ENCODE measurements around the gene ANXA4.
"Not testable (repeated sequence)": the region's sequence is repeated elsewhere in the genome, so short reads cannot be mapped to it uniquely, and the experiment has no call there.

The ANXA4 gene

GRCh38 chr2:69776886-69777785, 35.2 kb downstream of the ANXA4 start:
- DNase-seq (ENCODE audit: low read depth in 2 of 2): no peak

- no peak for DNase-seq (ENCODE audit: low read depth in 2 of 2)
These were observed 35.8 kb downstream of the ANXA4 start for GRCh38 chr2:69777786-69778105.

- DNase-seq (ENCODE audit: low read depth in 2 of 2): no peak
These were observed 37.5 kb downstream of the ANXA4 start for GRCh38 chr2:69779258-69780001.

GRCh38 chr2:69780921-69781320, 39.0 kb downstream of the ANXA4 start:
- no peak for DNase-seq (ENCODE audit: low read depth in 2 of 2)

- DNase-seq (ENCODE audit: low read depth in 2 of 2): no peak
These were observed 39.7 kb downstream of the ANXA4 start for GRCh38 chr2:69781321-69782248.

- no peak for DNase-seq (ENCODE audit: low read depth in 2 of 2)
These were observed 42.3 kb downstream of the ANXA4 start for GRCh38 chr2:69784228-69784627.

- no peak for DNase-seq (ENCODE audit: low read depth in 2 of 2)
These were observed 43.4 kb downstream of the ANXA4 start for GRCh38 chr2:69785358-69785757.

GRCh38 chr2:69786052-69786560, 44.2 kb downstream of the ANXA4 start:
- DNase-seq (ENCODE audit: low read depth in 2 of 2): no peak

GRCh38 chr2:69789175-69789721, 47.3 kb downstream of the ANXA4 start:
- DNase-seq (ENCODE audit: low read depth in 2 of 2): no peak

- no peak for DNase-seq (ENCODE audit: low read depth in 2 of 2)
These were observed 48.1 kb downstream of the ANXA4 start for GRCh38 chr2:69789772-69790600.

- no peak for DNase-seq (ENCODE audit: low read depth in 2 of 2)
These were observed 48.6 kb downstream of the ANXA4 start for GRCh38 chr2:69790601-69790959.

- no peak for DNase-seq (ENCODE audit: low read depth in 2 of 2)
These were observed 49.1 kb downstream of the ANXA4 start for GRCh38 chr2:69791045-69791444.

GRCh38 chr2:69796174-69796573, 54.2 kb downstream of the ANXA4 start:
- no peak for DNase-seq (ENCODE audit: low read depth in 2 of 2)

GRCh38 chr2:69797235-69797634, 55.3 kb downstream of the ANXA4 start:
- no peak for DNase-seq (ENCODE audit: low read depth in 2 of 2)

- no peak for DNase-seq (ENCODE audit: low read depth in 2 of 2)
These were observed 55.9 kb downstream of the ANXA4 start for GRCh38 chr2:69797836-69798289.

GRCh38 chr2:69798290-69798908, 56.5 kb downstream of the ANXA4 start:
- no peak for DNase-seq (ENCODE audit: low read depth in 2 of 2)

GRCh38 chr2:69798909-69799526, 57.1 kb downstream of the ANXA4 start:
- DNase-seq (ENCODE audit: low read depth in 2 of 2): no peak

GRCh38 chr2:69801745-69802290, 59.9 kb downstream of the ANXA4 start:
- DNase-seq (ENCODE audit: low read depth in 2 of 2): no peak

GRCh38 chr2:69802781-69803367, 60.9 kb downstream of the ANXA4 start:
- DNase-seq (ENCODE audit: low read depth in 2 of 2): not testable (repeated sequence)

All from activated CD4-positive, alpha-beta T cell treated with anti-CD3 and anti-CD28 coated beads for 24 hours (primary cell).